Loucy (cell line): ENCODE measurements around the gene VAV3.

Source experiments
- H2AFZ ChIP-seq: fragments of 200-600 bp; sonication (generic); 2 replicates; pipeline ENCODE4 v1.6.0; 2016; ENCODE audit warnings: antibody characterized with exemption, mild to moderate bottlenecking, low read length, moderate library complexity
- H3F3A ChIP-seq: fragments of 200-600 bp; 2 replicates; pipeline ENCODE4 v1.6.0; 2016; ENCODE audit warnings: antibody characterized with exemption, low read depth, mild to moderate bottlenecking
- H3K27me3 ChIP-seq: fragments of 200-600 bp; sonication (generic); 2 replicates; pipeline ENCODE4 v1.6.1; 2014; ENCODE audit warnings: low read length, mild to moderate bottlenecking; ENCODE audit not compliant: insufficient read depth, poor library complexity, severe bottlenecking
- H3K36me3 ChIP-seq: fragments of 200-600 bp; sonication (generic); 2 replicates; pipeline ENCODE4 v1.6.1; 2016; ENCODE audit warnings: low read length; ENCODE audit not compliant: insufficient read depth
- H3K4me1 ChIP-seq: fragments of 200-600 bp; sonication (generic); 2 replicates; pipeline ENCODE4 v1.5.1; 2014; ENCODE audit warnings: low read length, mild to moderate bottlenecking; ENCODE audit not compliant: insufficient read depth, poor library complexity, severe bottlenecking
- H3K4me2 ChIP-seq: fragments of 200-600 bp; sonication (generic); 2 replicates; pipeline ENCODE4 v1.6.0; 2014; ENCODE audit warnings: antibody characterized with exemption, low read length, low read depth, mild to moderate bottlenecking; ENCODE audit not compliant: poor library complexity, severe bottlenecking
- H3K4me3 ChIP-seq: fragments of 200-600 bp; sonication (generic); 2 replicates; pipeline ENCODE4 v1.5.1; 2014; ENCODE audit warnings: low read length, mild to moderate bottlenecking, mixed read lengths; ENCODE audit not compliant: poor library complexity, severe bottlenecking
- H3K79me2 ChIP-seq: fragments of 200-600 bp; sonication (generic); 2 replicates; pipeline ENCODE4 v1.6.1; 2014; ENCODE audit warnings: low read length; ENCODE audit not compliant: insufficient read depth
- H3K9ac ChIP-seq: fragments of 200-600 bp; sonication (generic); 2 replicates; pipeline ENCODE4 v1.6.0; 2014; ENCODE audit warnings: mild to moderate bottlenecking, low read depth, low read length, moderate library complexity; ENCODE audit not compliant: poor library complexity, severe bottlenecking
- H3K9me2 ChIP-seq: fragments of 200-600 bp; sonication (generic); replicated peaks from 2 replicates; pipeline ENCODE4 v1.6.1; 2016; ENCODE audit warnings: low read depth, low read length, mixed read lengths
- H3K9me3 ChIP-seq: fragments of 200-600 bp; sonication (generic); 2 replicates; pipeline ENCODE4 v1.6.1; 2014; ENCODE audit warnings: mild to moderate bottlenecking, antibody characterized with exemption, low read length, low read depth; ENCODE audit not compliant: insufficient read depth
- H4K20me1 ChIP-seq: fragments of 200-600 bp; sonication (generic); 2 replicates; pipeline ENCODE4 v1.6.0; 2014; ENCODE audit warnings: antibody characterized with exemption, low read length, mild to moderate bottlenecking; ENCODE audit not compliant: insufficient read depth, poor library complexity, severe bottlenecking
- CTCF ChIP-seq: fragments of 200-600 bp; sonication (generic); conservative IDR thresholded peaks from 2 replicates; pipeline ENCODE4 v1.5.1; 2014; ENCODE audit warnings: mild to moderate bottlenecking, antibody characterized with exemption, low read length
- EZH2phosphoT487 ChIP-seq: fragments of 200-600 bp; IDR thresholded peaks from 2 replicates; pipeline ENCODE4 v1.6.1; 2018; ENCODE audit warnings: antibody characterized with exemption, mild to moderate bottlenecking, moderate library complexity, borderline replicate concordance

The VAV3 gene

GRCh38 chr1:107804741-107805140 is 160.2 kb downstream of the VAV3 start:
- peaks cover 93% of the 10 kb centered on the region for H3K79me2 ChIP-seq
- 0 out of 2 replicates have a peak, but pooled peaks cover 5% of the 10 kb centered on the region for H3K36me3 ChIP-seq
- no peaks in the 10 kb centered on the region for H3K27me3 ChIP-seq
- H3K9ac ChIP-seq: peak overlapping the region; percentile 55
- H3K4me3 ChIP-seq: peak overlapping the region; percentile 51
- H2AFZ ChIP-seq: no peak overlapping the region
- H3K4me1 ChIP-seq: peaks cover 70% of the 10 kb centered on the region
- H3K4me2 ChIP-seq: peak overlapping the region; percentile 68
- H4K20me1 ChIP-seq: peaks cover 61% of the 10 kb centered on the region
- no peak for TF ChIP-seq EZH2phosphoT487
- no peak for TF ChIP-seq CTCF
- H3F3A ChIP-seq: 0 out of 2 replicates have a peak, but pooled peaks cover 3% of the 10 kb centered on the region
- H3K9me2 ChIP-seq: no peaks in the 10 kb centered on the region
- H3K9me3 ChIP-seq: no peaks in the 10 kb centered on the region

DNA sequence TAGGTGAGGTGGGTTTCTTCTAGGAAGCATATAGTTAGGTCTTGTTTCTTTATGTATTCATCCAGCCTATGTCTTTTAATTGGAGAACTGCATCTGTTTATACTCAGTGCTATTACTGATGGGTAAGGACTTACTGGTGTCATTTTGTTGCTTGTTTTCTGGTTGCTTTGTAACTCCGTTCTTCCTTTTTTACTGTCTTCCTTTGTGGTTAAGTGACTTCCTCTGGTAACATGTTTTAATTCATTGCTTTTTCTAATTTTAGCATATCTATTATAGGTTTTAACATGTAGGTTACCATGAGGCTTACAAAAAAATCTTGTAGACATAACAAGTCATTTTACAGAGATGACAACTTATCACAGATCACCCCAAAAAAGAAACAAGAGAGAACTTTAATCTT is 160.8 kb downstream of the VAV3 start:
- TF ChIP-seq CTCF: no peak
- TF ChIP-seq EZH2phosphoT487: no peak
- Histone ChIP-seq H3K36me3 (0 out of 2 replicates have a peak, but pooled peaks cover 5% of the 10 kb centered on the region), H3K4me3 (peak overlapping the region; percentile 51), H3K9ac (peak overlapping the region; percentile 55), H3K9me2 (no peaks in the 10 kb centered on the region), H3K4me1 (peaks cover 64% of the 10 kb centered on the region), H2AFZ (no peak overlapping the region), H3K9me3 (no peaks in the 10 kb centered on the region), H3K79me2 (peaks cover 93% of the 10 kb centered on the region), H3F3A (0 out of 2 replicates have a peak, but pooled peaks cover 3% of the 10 kb centered on the region), H3K4me2 (peak overlapping the region; percentile 68), H4K20me1 (peaks cover 55% of the 10 kb centered on the region), H3K27me3 (no peaks in the 10 kb centered on the region)

- H3K4me2 ChIP-seq: peak overlapping the region; percentile 68
Measured at GRCh38 chr1:107803579-107803978, 161.4 kb downstream of the VAV3 start.

More at GRCh38 chr1:107803579-107803978, 161.4 kb downstream of the VAV3 start:
- H3K4me1 ChIP-seq: peaks cover 58% of the 10 kb centered on the region
- 0 out of 2 replicates have a peak, but pooled peaks cover 5% of the 10 kb centered on the region for H3K36me3 ChIP-seq
- H3K9me2 ChIP-seq: no peaks in the 10 kb centered on the region
- H3K4me3 ChIP-seq: peak overlapping the region; percentile 51
- TF ChIP-seq CTCF (no peak), EZH2phosphoT487 (no peak)
- no peaks in the 10 kb centered on the region for H3K27me3 ChIP-seq
- no peak overlapping the region for H3K9ac ChIP-seq
- H3K9me3 ChIP-seq: no peaks in the 10 kb centered on the region
- H2AFZ ChIP-seq: no peak overlapping the region
- H3F3A ChIP-seq: 0 out of 2 replicates have a peak, but pooled peaks cover 3% of the 10 kb centered on the region
- peaks cover 93% of the 10 kb centered on the region for H3K79me2 ChIP-seq
- peaks cover 49% of the 10 kb centered on the region for H4K20me1 ChIP-seq
